NCI-H446 (cell line): ENCODE results near the gene PRKCH.
A peak's percentile ranks its signal among the peaks of the same experiment; 100 is the strongest.

ENCODE experiments used
- DNase-seq, 2 experiments: peaks; one replicate each; lab custom pipeline; 2025; lab: John Stamatoyannopoulos, UW

PRKCH gene

GRCh38 chr14:61368114-61368710, 46.8 kb downstream of the PRKCH start:
- DNase-seq: no peak

DNA sequence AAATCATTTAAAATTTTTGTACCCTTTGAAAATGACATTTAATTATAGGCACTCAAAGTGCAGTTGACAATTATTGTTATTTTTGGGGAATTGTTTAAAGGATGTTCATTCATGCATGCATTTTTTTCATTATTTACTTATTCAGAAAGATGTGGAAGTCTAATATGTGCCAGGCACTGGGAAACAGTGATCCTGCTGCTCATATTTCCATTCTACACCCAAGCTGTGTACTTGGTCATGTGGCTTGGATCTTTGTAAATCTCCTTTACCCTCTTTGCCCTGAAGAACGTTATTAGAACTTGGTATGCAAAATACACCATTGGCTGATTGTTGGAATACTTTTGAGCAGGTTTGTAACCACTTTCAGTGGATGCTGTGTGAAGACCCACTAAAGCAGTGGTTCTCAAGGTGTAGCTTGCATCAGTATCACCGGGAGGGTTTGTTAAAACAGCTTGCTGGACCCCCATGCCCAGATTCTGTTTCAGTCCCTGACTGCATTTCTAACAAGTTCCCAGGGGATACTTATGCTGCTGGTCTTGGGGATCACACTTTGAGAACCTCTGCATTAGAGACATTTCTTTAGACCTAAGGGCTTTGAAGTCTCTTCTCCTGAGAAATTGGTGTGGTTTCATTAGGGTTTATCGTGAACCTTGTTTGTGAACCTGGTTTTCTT, 47.5 kb downstream of the PRKCH start:
- DNase-seq: no peak

- DNase-seq: no peak
These were observed 48.1 kb downstream of the PRKCH start for GRCh38 chr14:61369454-61369810.

GRCh38 chr14:61372379-61372778, 51.0 kb downstream of the PRKCH start:
- DNase-seq: no peak

DNA sequence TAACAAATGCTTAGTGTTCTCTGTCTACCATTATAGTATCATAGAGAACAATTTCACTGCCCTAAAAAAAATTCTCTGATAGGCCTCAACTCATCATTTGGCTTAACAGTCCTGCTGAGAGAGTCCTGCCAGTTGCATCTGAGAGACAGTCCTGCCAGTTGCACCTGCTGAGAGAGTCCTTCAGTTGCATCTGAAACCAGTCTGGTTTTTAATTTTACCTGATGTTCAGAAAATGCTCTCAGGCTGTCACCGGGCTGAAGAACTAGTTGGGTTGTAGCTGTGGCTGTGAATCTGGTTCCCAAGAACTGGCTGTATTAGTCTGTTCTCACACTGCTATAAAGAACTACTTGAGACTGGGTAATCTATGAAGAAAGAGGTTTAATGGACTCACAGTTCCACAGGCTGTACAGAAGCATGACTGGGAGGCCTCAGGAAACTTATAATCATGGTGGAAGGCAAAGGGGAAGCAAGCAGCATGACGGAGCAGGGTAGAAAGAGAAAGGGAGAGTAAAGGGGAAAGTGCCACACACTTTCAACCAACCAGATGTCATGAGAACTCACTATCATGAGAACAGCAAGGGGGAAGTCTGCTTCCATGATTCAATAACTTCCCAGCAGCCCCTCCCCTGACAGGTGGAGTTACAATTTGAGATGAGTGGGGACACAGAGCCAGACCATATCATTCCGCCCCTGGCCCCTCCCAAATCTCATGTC, 51.6 kb downstream of the PRKCH start:
- DNase-seq: no peak

DNA sequence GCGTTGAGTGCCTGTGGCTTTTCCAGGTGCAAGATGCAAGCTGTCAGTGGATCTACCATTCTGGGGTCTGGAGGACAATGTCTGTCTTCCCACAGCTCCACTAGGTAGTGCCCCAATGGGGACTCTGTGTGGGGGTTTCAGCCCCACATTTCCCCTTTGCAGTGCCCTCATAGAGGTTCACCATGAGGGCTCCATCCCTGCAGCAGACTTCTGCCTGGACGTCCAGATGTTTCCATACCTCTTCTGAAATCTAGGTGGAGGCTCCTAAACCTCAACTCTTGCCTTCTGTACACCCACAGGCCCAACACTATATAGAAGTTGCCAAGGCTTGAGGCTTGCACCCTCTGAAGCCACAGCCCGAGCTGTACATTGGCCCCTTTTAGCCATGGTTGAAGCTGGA, 52.9 kb downstream of the PRKCH start:
- DNase-seq: no peak

DNA sequence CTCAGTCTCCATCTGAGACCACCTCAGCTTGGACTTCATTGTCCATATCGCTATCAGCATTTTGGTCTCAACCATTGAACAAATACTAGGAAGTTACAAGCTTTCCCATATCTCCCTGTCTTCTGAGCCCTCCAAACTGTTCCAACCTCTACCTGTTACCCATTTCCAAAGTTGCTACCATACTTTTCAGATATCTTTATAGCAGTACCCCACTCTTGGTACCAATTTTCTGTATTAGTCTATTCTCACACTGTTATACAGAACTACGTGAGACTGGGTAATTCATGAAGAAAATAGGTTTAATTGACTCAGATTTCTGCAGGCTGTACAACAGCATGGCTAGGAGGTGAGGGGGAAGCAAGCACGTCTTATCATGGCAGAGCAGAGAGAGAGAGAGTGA, 53.8 kb downstream of the PRKCH start:
- DNase-seq: no peak

DNA sequence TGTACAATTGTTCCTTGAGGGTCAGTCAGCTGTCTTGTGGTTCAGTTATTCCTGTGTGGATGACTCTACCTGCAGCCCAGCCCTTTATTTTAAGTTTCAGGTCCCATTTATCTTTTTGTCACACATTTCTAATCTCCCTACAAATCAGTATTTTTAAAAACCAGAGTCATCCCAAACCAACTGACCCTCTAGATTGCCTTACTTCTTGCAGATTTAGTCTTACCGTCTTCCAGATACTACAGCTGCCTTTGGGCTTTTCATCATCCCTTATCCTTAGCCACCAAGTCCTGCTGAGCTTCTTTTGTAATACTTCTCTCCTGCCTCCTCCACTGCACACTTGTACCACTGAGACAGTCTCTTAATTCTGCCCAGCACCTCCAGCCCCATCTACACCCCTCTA, 54.9 kb downstream of the PRKCH start:
- no peak for DNase-seq

- no peak for DNase-seq
These were observed 56.4 kb downstream of the PRKCH start for GRCh38 chr14:61377749-61378148.

GRCh38 chr14:61379639-61380184, 58.3 kb downstream of the PRKCH start:
- DNase-seq: no peak

GRCh38 chr14:61380984-61381383, 59.6 kb downstream of the PRKCH start:
- no peak for DNase-seq

GRCh38 chr14:61381553-61381952, 60.2 kb downstream of the PRKCH start:
- DNase-seq: peak; percentile 10 to 76

GRCh38 chr14:61382842-61383241, 61.5 kb downstream of the PRKCH start:
- DNase-seq: no peak

GRCh38 chr14:61385002-61385685, 63.8 kb downstream of the PRKCH start:
- DNase-seq: no peak

DNA sequence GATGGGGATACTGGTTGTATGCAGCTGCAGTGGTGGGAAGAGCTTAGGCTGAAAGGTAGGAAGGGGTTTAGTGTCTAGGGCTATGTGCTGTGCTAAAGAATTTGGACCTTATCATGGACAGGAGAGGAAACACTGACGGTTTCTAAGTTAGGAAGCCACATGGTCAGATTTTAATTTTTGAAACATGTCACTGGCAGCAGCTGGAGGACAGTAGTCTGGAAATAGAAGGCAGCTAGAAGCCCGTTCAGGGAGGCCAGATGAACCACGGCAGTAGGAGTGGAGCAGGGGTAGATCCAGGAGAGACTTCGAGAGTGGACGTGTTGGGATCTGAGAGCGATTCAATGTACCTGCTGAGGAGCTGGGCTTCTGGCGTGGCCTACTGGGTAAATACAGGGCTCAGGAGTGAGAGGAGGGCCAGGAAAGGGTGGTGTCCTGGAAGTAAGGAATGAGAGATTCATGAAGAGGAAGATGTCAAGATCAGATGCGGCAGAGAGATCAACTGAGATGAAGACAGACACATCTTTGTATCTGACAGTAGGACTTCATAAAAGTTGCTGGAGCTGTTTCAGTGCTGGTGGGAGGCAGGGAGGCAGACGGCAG, 64.9 kb downstream of the PRKCH start:
- no peak for DNase-seq

GRCh38 chr14:61387076-61387475, 65.7 kb downstream of the PRKCH start:
- DNase-seq: no peak

- no peak for DNase-seq
These were observed 67.0 kb downstream of the PRKCH start for GRCh38 chr14:61388173-61388975.

DNA sequence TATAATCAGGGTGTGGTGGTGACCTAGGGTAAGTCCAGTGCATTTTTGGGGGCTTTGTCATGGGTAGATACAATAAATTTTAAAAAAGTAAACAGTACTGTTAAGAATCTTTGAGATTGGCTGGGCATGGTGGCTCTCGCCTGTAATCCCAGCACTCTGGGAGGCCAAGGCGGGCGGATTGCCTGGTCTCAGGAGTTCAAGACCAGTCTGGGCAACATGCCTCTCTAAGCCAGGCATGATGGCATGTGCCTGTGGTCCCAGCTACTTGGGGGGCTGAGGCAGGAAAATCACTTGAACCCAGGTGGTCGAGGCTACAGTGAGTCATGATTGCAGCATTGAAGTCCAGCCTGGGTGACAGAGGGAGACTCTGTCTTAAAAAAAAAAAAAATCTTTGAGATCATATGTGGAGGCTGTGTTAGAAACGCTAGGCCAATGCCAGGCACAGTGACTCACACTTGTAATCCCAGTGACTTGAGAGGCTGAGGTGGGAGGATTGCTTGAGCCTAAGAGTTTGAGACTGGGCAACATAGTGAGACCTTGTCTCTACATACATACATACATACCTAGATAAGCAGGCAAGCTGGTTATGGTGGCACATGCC, 67.7 kb downstream of the PRKCH start:
- DNase-seq: no peak

DNA sequence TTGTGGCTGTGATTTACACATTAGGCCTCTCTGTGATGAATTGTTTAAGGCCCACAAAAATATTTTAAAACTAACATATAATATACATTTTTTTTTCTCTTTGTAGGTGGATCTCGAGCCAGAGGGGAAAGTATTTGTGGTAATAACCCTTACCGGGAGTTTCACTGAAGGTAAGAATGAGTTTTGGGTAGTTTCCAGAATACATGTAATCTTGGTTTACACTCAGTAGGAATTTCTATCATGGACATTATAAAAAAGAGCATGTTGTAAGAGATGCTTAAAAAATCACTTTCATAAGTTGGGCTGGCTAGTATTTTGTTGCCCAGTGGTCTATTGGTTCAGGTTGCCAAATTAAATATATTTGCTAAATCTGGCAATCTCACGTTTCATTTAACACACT, 69.7 kb downstream of the PRKCH start:
- DNase-seq: peak in 1 of 2 experiments; percentile 37

DNA sequence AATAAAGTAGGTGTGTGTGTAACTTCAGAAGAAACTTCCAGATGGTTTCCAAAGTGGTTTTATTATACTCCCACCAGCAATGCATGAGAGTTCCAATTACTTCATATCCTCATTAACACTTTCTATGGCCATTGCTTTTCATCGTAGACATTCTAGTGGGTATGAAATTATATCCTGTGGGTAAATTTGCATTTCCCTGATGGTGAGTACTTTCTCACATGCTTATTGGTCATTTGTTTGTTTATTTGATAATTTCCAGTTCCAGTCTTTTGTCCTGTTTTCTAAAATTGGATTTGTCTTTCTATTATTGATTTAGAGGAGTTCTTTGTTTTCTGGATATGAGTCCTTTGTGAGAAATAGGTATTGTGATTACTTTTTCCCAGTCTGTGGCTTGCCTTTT, 70.9 kb downstream of the PRKCH start:
- no peak for DNase-seq

GRCh38 chr14:61394542-61394941, 73.2 kb downstream of the PRKCH start:
- no peak for DNase-seq
